ENCODE data around the gene FAM210A. TPM values are rescaled to one million over a fixed set of nuclear protein-coding genes. Genes with fewer than 3 reads are reported as not detected.

FAM210A gene
- polyA plus RNA-seq, 2 of the 4 experiments (the other 2 are of a cell fraction): 17.1 to 26.2 TPM

DNA sequence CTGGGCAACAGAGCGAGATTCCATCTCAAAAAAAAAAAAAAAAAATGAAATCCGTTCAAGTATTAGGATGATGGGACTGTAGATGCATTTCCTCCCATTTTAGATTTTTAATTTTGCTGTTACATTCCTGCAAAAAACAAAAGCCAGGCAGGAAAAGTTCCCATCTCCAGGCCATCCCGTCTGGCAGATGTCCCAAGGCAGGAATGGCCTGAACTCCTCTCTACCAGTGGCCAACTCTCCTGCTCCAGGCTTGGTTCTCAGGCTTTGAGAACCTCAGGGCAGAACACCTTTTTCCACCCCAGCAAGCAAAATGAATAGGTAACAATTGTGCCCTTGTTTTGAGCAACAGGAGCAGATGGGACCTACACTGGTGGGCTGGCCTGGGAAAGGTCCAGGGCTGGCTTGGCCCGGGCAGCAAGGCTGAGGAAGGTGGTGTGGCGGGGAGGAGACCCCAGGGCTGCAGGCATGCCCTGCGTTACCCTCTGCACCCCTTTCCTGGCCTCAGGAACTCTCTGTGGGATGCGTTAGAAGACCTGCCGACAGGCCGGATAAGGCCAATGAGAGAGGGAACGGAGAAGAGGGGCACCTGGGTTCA lies 86.0 kb downstream of the FAM210A start:
- ChIA-PET POLR2A (no interaction called here), CTCF (interaction anchor here (1.2 kb wide), 1 partner anchor 11 kb away, joined by 6 read pairs; no protein-coding TSS in a partner anchor)
- TF ChIP-seq, protein P1, sequence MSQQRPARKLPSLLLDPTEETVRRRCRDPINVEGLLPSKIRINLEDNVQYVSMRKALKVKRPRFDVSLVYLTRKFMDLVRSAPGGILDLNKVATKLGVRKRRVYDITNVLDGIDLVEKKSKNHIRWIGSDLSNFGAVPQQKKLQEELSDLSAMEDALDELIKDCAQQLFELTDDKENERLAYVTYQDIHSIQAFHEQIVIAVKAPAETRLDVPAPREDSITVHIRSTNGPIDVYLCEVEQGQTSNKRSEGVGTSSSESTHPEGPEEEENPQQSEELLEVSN (IDR thresholded peaks at IDR 0.05; ENCODE audit: borderline replicate concordance, low read depth): no peak
- TF ChIP-seq EHF (CRISPR knock-in tag; IDR thresholded peaks at IDR 0.05) (no peak), FOSL2 (IDR thresholded peaks at IDR 0.05) (no peak), FOSL2 (CRISPR knock-in tag; IDR thresholded peaks at IDR 0.05) (no peak), GATA3 (IDR thresholded peaks at IDR 0.05; ENCODE audit: borderline replicate concordance) (no peak), CBX2 (IDR thresholded peaks at IDR 0.05; ENCODE audit: borderline replicate concordance, low read depth) (no peak), EP300 (IDR thresholded peaks at IDR 0.05) (no peak), SMC3 (IDR thresholded peaks at IDR 0.05) (no peak), FOXS1 (CRISPR knock-in tag; IDR thresholded peaks at IDR 0.05) (no peak)
- TF ChIP-seq, protein P2, sequence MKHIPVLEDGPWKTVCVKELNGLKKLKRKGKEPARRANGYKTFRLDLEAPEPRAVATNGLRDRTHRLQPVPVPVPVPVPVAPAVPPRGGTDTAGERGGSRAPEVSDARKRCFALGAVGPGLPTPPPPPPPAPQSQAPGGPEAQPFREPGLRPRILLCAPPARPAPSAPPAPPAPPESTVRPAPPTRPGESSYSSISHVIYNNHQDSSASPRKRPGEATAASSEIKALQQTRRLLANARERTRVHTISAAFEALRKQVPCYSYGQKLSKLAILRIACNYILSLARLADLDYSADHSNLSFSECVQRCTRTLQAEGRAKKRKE (CRISPR knock-in tag; IDR thresholded peaks at IDR 0.05; ENCODE audit: low read depth): no peak
- TF ChIP-seq, protein P3, sequence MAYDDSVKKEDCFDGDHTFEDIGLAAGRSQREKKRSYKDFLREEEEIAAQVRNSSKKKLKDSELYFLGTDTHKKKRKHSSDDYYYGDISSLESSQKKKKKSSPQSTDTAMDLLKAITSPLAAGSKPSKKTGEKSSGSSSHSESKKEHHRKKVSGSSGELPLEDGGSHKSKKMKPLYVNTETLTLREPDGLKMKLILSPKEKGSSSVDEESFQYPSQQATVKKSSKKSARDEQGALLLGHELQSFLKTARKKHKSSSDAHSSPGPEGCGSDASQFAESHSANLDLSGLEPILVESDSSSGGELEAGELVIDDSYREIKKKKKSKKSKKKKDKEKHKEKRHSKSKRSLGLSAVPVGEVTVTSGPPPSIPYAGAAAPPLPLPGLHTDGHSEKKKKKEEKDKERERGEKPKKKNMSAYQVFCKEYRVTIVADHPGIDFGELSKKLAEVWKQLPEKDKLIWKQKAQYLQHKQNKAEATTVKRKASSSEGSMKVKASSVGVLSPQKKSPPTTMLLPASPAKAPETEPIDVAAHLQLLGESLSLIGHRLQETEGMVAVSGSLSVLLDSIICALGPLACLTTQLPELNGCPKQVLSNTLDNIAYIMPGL (CRISPR knock-in tag; IDR thresholded peaks at IDR 0.05; ENCODE audit: borderline replicate concordance): no peak
- Histone ChIP-seq H3K4me2 (no peak overlapping the region), H3K4me1 (no peaks in the 10 kb centered on the region), H3K9me3 (no peaks in the 10 kb centered on the region), H3K4me3 (no peak overlapping the region), H3K27ac (no peak overlapping the region)
- 67% methylated on average over 9 of the region's 10 CpGs for WGBS (ENCODE audit: missing lambda C conversion rate)
- DNase-seq (ENCODE audit: low read depth in 1 of 2, low spot score in 1 of 2) (no peak), ATAC-seq (no peak), FAIRE-seq (no peak)

DNA sequence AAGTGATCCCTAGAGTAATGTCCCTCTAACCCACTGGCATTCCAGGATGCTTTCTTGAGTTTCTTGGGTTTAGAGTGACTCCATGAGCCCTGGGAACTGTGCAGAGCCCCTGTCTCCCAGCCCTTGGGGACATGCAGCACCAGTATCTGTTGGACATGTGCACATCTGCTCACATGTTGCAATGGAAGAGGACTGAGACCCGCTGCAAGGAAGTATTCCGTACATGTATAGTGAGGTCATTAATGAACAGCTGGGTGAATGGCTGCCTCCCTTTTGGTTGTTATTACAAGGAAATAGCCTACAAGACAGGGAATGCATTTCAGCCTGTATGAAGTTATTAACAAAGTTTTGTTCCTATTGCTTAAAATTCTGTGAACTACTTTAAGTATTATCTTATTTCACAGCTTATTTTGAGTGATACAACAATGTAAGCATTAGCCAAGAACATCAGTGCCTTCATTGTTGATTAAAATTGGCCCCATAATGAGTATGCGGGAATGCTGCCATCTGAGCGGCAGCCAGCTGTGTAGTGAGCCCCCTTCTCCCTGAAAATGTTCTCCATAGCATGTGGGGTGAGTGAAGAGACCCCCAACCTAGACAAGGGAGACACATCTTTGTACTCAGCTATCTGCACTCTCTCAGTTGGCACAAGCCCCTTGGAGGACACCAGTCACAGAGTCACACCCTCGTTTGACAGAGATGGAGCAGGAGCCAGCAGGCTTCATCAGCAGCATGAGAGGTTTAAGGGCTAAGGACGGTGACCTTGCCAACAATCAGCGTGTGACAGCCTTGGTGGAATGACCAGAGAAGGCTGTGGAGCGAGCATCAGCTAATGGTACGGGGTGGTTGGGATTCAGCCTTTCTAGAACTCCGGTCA lies 87.4 kb downstream of the FAM210A start:
- POLR2A ChIA-PET: no interaction called here
- no peak overlapping the region for H3K4me3 ChIP-seq
- FAIRE-seq (no peak), ATAC-seq (no peak), DNase-seq (ENCODE audit: low read depth in 1 of 2, low spot score in 1 of 2) (no peak)
- H3K27ac ChIP-seq: no peak overlapping the region
- CTCF ChIA-PET: interaction anchor here (0.6 to 1.2 kb wide), 2 partner anchors 10 to 151 kb away, joined by 3 to 6 read pairs; no protein-coding TSS in a partner anchor
- H3K4me1 ChIP-seq: no peaks in the 10 kb centered on the region
- WGBS (ENCODE audit: missing lambda C conversion rate): 71% methylated on average over 8 of the region's 10 CpGs
- H3K9me3 ChIP-seq: no peaks in the 10 kb centered on the region
- H3K4me2 ChIP-seq: no peak overlapping the region
- TF ChIP-seq, protein P4, sequence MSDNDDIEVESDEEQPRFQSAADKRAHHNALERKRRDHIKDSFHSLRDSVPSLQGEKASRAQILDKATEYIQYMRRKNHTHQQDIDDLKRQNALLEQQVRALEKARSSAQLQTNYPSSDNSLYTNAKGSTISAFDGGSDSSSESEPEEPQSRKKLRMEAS (IDR thresholded peaks at IDR 0.05): no peak
- TF ChIP-seq BHLHE40 (IDR thresholded peaks at IDR 0.05; ENCODE audit: low read depth, low read length) (no peak), MAFK (IDR thresholded peaks at IDR 0.05; ENCODE audit: partially characterized antibody) (no peak), TP53 (CRISPR knock-in tag; IDR thresholded peaks at IDR 0.05) (no peak), SREBF2 (IDR thresholded peaks at IDR 0.05) (no peak), RNF2 (IDR thresholded peaks at IDR 0.05; ENCODE audit: borderline replicate concordance, low read depth) (no peak), ZFP36 (IDR thresholded peaks at IDR 0.05; ENCODE audit: borderline replicate concordance, partially characterized antibody) (no peak), REST (IDR thresholded peaks at IDR 0.05) (no peak), ZSCAN20 (CRISPR knock-in tag; IDR thresholded peaks at IDR 0.05) (no peak), USF2 (IDR thresholded peaks at IDR 0.05) (no peak), CHD2 (IDR thresholded peaks at IDR 0.05; ENCODE audit: low read length, partially characterized antibody) (no peak), RFX5 (IDR thresholded peaks at IDR 0.05) (no peak), BCL3 (IDR thresholded peaks at IDR 0.05) (no peak), MAZ (IDR thresholded peaks at IDR 0.05; ENCODE audit: borderline replicate concordance, low read depth, low read length) (no peak)
- TF ChIP-seq, protein P2 (CRISPR knock-in tag; IDR thresholded peaks at IDR 0.05; ENCODE audit: low read depth): no peak
